Activated B cell treated with CpG ODN at 0.5 μM for 24 hours (primary cell): ENCODE results near the gene RGP1. TPM values are rescaled to one million over a fixed set of nuclear protein-coding genes. Genes with fewer than 3 reads are reported as not detected.
A peak's percentile ranks its signal among the peaks of the same experiment; 100 is the strongest.

Experiments used
- ATAC-seq: fragments of 200-7000 bp; cut with Tn5 transposase; one replicate; pipeline ENCODE4 v1.10.0; 2021; ENCODE audit warnings: low read depth, mild to moderate bottlenecking, moderate library complexity
- CTCF ChIA-PET: fragments of 350-600 bp; sonication (Branson Sonifier 250); formaldehyde crosslinking; loops from one replicate; lab custom pipeline; 2021; ENCODE audit warnings: antibody characterized with exemption; lab: Charles Lee
- POLR2A ChIA-PET: fragments of 350-600 bp; sonication (Branson Sonifier 250); formaldehyde crosslinking; loops from one replicate; lab custom pipeline; 2021; ENCODE audit warnings: antibody characterized with exemption; lab: Charles Lee
- DNase-seq: peaks from one replicate; pipeline ENCODE4 v3.0.0; 2022
- H3K27ac Mint-ChIP-seq: one replicate; pipeline ENCODE4 v1.8.0; 2020; ENCODE audit warnings: mixed read lengths
- H3K27me3 Mint-ChIP-seq: one replicate; pipeline ENCODE4 v1.8.0; 2021; ENCODE audit warnings: mixed read lengths
- H3K36me3 Mint-ChIP-seq: one replicate; pipeline ENCODE4 v1.8.0; 2021; ENCODE audit warnings: low read depth, mixed read lengths
- H3K4me1 Mint-ChIP-seq: one replicate; pipeline ENCODE4 v1.8.0; 2021; ENCODE audit warnings: mixed read lengths
- H3K4me3 Mint-ChIP-seq: one replicate; pipeline ENCODE4 v1.8.0; 2020; ENCODE audit warnings: mild to moderate bottlenecking, mixed read lengths
- H3K9me3 Mint-ChIP-seq: one replicate; pipeline ENCODE4 v1.8.0; 2020; ENCODE audit warnings: mixed read lengths
- intact Hi-C: fragments of 100-400 bp; cut with micrococcal nuclease; formaldehyde crosslinking; loops from one replicate; pipeline ENCODE4 v1.15.1; 2024
- total RNA-seq: library from RNA; stranded (reverse); gene quantifications from 2 replicates; pipeline ENCODE4 v1.2.3, GENCODE V29; 2022
- TF ChIP-seq, protein P1 (sequence below): fragments of 200-600 bp; IDR thresholded peaks from one replicate; pipeline ENCODE4 v1.8.0; 2022; ENCODE audit warnings: antibody characterized with exemption, mild to moderate bottlenecking

The RGP1 gene
- total RNA-seq, 1 donor from 2014 or later = 25.4 TPM

DNA sequence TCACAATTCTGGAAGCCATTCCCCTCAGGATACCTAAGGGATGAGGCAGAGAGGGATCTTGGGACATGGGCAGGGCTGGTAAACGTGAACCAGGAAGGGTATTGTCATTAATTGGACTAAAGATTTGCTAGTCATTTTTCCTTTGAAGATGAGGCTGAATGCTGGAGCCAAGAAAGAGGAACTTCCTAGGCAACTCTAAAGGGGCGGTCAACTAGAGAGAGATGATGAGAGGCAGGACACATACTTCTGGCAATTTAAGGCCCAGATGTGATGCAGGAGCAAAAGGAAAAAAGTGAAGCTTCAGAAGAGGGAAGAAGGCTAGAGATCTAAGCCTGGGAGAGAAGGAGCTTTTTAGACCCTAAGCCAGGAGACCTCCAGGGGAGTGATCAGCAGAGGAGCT, 5.6 kb upstream of the RGP1 start:
- ChIA-PET CTCF (interaction anchor here (0.7 to 1.0 kb wide), 2 partner anchors 9 to 13 kb away, joined by 3 to 4 read pairs; no protein-coding TSS in a partner anchor), POLR2A (interaction anchor here (0.5 to 1.6 kb wide), 2 partner anchors 11 to 31 kb away, joined by 3 to 7 read pairs; partner anchors contain the start of genes CREB3 and TLN1)
- Mint-ChIP-seq H3K9me3 (no peaks in the 10 kb centered on the region), H3K4me1 (peaks cover 33% of the 10 kb centered on the region), H3K4me3 (no peak overlapping the region), H3K27ac (no peak overlapping the region), H3K27me3 (no peaks in the 10 kb centered on the region), H3K36me3 (peaks cover 68% of the 10 kb centered on the region)
- intact Hi-C loops = no loop called here
- no peak for ATAC-seq
- DNase-seq = no peak
- TF ChIP-seq, protein P1, sequence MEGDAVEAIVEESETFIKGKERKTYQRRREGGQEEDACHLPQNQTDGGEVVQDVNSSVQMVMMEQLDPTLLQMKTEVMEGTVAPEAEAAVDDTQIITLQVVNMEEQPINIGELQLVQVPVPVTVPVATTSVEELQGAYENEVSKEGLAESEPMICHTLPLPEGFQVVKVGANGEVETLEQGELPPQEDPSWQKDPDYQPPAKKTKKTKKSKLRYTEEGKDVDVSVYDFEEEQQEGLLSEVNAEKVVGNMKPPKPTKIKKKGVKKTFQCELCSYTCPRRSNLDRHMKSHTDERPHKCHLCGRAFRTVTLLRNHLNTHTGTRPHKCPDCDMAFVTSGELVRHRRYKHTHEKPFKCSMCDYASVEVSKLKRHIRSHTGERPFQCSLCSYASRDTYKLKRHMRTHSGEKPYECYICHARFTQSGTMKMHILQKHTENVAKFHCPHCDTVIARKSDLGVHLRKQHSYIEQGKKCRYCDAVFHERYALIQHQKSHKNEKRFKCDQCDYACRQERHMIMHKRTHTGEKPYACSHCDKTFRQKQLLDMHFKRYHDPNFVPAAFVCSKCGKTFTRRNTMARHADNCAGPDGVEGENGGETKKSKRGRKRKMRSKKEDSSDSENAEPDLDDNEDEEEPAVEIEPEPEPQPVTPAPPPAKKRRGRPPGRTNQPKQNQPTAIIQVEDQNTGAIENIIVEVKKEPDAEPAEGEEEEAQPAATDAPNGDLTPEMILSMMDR = no peak

DNA sequence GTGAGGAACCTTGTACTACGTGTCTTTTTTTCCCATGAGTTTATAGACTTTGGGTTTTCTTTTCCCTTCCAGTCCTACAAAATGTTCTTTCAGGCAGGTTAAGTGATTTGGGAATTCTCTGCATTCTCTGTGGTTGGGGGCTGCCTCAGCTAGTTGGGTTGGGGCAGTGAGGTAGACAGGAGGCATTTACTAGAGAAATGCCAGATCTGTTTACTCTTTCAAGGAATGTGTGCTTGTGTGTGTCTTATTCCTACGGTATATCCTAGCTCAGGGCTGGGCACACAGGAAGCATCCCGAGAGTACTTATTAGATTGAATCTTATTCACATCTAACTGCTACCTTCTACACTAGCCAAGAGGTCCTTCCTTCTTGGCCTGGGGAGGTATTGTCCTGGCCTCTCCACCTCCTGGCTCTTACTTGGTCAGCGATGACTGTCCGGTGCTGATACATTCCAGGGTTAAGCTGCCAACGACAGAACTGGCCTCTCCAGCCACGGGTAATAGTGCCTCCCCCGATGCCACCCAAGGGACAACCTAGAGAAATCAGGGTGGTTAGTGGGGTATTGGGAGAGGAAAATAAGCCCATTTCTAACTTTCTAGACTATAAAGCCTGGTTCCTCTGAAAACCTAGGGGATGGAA, 5.1 kb upstream of the RGP1 start:
- ATAC-seq = no peak
- H3K27me3 Mint-ChIP-seq = no peaks in the 10 kb centered on the region
- H3K9me3 Mint-ChIP-seq = no peaks in the 10 kb centered on the region
- intact Hi-C loops = no loop called here
- peaks cover 33% of the 10 kb centered on the region for H3K4me1 Mint-ChIP-seq
- POLR2A ChIA-PET = interaction anchor here (0.5 to 6.2 kb wide), 4 partner anchors 12 to 130 kb away, joined by 3 to 67 read pairs (median 6); partner anchors contain the start of genes CREB3 and TLN1
- TF ChIP-seq, protein P1 = no peak
- no peak for DNase-seq
- H3K36me3 Mint-ChIP-seq = peaks cover 62% of the 10 kb centered on the region
- no peak overlapping the region for H3K27ac Mint-ChIP-seq
- no peak overlapping the region for H3K4me3 Mint-ChIP-seq
- CTCF ChIA-PET = interaction anchor here (0.7 to 1.0 kb wide), 2 partner anchors 9 to 13 kb away, joined by 3 to 4 read pairs; no protein-coding TSS in a partner anchor

DNA sequence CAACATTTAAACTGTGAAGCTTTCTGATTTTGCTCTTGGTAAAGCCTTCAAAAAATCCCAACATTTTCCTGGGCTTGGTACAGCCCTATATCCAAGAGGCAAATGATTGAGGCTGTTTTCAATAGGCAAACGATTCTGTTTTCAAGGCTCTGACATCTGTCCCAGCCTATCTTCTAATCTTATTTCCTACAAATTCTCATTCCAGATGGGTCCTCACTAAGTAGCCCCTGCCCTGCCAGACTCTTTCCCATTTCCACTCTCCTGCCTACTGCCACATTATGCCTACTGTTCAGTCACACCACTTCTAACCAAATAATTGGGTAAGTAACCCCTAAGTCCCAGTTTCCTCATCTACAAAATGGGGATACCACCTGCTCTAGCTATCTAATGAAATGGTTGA, 3.5 kb upstream of the RGP1 start:
- intact Hi-C loops = loop anchor here (5.0 kb wide), 1 partner anchor 98 kb away; no protein-coding TSS in a partner anchor
- ChIA-PET CTCF (interaction anchor here (6.0 kb wide), 1 partner anchor 10 kb away, joined by 51 read pairs; no protein-coding TSS in a partner anchor), POLR2A (interaction anchor here (0.6 to 6.2 kb wide), 6 partner anchors 11 to 961 kb away, joined by 3 to 67 read pairs (median 5); partner anchors contain the start of genes CREB3 and TLN1)
- TF ChIP-seq, protein P1 = no peak
- Mint-ChIP-seq H3K4me1 (peaks cover 45% of the 10 kb centered on the region), H3K9me3 (no peaks in the 10 kb centered on the region), H3K4me3 (no peak overlapping the region), H3K27ac (no peak overlapping the region), H3K27me3 (no peaks in the 10 kb centered on the region), H3K36me3 (peaks cover 57% of the 10 kb centered on the region)
- ATAC-seq = no peak
- DNase-seq = no peak

DNA sequence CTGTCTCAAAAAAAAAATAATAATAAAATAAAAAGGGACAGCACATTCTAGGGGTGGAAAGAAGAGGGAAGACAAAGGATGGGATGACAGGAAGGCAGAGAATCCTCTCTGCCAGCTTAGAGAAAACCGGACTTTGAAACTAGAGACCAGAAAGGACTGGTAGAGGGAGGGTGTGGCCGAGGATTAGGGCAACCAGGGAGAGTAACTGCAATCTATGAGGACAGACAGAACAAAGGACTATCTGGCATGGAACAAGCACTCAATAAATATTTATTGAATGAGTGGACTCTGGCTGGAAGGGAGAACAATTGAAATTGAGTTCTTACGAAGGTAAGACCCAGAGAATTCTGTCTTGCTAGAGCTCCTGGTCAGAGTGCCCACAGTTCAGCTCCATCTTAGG, 2.5 kb upstream of the RGP1 start:
- TF ChIP-seq, protein P1 = no peak
- Mint-ChIP-seq H3K27me3 (no peaks in the 10 kb centered on the region), H3K27ac (no peak overlapping the region), H3K9me3 (no peaks in the 10 kb centered on the region), H3K4me1 (peaks cover 48% of the 10 kb centered on the region), H3K36me3 (peaks cover 58% of the 10 kb centered on the region), H3K4me3 (peak overlapping the region; percentile 90)
- POLR2A ChIA-PET = interaction anchor here (1.1 to 6.2 kb wide), 3 partner anchors 10 to 29 kb away, joined by 3 to 67 read pairs (median 28); partner anchors contain the start of genes CREB3 and TLN1
- CTCF ChIA-PET = interaction anchor here (1.5 to 6.0 kb wide), 3 partner anchors 10 to 135 kb away, joined by 3 to 51 read pairs (median 10); no protein-coding TSS in a partner anchor
- ATAC-seq (no peak), DNase-seq (no peak)
- intact Hi-C loops = loop anchor here (5.0 kb wide), 1 partner anchor 99 kb away; no protein-coding TSS in a partner anchor
